ENCODE data around the gene CRELD1.

DNA sequence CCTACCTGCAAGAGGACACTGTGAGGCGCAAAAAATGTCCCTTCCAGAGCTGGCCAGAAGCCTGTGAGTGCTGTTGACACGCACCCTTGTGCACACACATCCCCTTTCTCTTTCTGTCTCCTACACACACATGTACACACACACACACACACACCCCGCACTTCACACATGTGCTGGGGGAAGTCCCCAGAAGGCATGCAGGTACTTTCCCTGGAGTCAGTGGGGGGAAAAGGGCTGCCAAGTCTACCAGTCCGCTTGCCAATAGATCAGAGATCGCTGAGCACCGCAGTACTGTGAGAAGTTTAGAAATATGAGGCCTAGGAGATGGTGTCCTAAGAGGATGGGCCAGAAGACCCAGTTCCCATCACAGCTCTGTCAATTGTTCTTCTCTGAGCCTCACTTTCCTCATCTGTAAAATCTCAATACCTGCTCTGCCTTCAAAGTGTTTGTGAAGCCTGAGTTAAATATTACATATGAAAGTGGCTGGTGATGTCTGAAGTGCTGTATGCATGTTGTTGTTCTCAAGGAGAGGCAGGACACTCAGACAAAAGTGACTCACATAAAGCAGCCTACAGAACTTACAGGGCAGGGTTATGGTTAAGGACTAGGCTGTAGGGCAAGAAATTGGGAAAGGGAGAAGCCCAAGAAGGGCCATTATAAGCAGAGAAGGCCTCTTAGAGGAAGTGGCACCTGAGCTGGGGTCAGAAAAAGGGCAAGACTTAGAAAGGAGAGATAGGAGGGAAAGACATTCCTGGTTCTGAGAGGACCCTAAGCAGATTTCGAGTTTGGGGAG is 24.2 kb upstream of the CRELD1 start:
- TF ChIP-seq, protein P1, sequence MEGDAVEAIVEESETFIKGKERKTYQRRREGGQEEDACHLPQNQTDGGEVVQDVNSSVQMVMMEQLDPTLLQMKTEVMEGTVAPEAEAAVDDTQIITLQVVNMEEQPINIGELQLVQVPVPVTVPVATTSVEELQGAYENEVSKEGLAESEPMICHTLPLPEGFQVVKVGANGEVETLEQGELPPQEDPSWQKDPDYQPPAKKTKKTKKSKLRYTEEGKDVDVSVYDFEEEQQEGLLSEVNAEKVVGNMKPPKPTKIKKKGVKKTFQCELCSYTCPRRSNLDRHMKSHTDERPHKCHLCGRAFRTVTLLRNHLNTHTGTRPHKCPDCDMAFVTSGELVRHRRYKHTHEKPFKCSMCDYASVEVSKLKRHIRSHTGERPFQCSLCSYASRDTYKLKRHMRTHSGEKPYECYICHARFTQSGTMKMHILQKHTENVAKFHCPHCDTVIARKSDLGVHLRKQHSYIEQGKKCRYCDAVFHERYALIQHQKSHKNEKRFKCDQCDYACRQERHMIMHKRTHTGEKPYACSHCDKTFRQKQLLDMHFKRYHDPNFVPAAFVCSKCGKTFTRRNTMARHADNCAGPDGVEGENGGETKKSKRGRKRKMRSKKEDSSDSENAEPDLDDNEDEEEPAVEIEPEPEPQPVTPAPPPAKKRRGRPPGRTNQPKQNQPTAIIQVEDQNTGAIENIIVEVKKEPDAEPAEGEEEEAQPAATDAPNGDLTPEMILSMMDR (IDR thresholded peaks at IDR 0.05; ENCODE audit: low read depth, low read length, missing input control): no peak
- TF ChIP-seq, protein P2, sequence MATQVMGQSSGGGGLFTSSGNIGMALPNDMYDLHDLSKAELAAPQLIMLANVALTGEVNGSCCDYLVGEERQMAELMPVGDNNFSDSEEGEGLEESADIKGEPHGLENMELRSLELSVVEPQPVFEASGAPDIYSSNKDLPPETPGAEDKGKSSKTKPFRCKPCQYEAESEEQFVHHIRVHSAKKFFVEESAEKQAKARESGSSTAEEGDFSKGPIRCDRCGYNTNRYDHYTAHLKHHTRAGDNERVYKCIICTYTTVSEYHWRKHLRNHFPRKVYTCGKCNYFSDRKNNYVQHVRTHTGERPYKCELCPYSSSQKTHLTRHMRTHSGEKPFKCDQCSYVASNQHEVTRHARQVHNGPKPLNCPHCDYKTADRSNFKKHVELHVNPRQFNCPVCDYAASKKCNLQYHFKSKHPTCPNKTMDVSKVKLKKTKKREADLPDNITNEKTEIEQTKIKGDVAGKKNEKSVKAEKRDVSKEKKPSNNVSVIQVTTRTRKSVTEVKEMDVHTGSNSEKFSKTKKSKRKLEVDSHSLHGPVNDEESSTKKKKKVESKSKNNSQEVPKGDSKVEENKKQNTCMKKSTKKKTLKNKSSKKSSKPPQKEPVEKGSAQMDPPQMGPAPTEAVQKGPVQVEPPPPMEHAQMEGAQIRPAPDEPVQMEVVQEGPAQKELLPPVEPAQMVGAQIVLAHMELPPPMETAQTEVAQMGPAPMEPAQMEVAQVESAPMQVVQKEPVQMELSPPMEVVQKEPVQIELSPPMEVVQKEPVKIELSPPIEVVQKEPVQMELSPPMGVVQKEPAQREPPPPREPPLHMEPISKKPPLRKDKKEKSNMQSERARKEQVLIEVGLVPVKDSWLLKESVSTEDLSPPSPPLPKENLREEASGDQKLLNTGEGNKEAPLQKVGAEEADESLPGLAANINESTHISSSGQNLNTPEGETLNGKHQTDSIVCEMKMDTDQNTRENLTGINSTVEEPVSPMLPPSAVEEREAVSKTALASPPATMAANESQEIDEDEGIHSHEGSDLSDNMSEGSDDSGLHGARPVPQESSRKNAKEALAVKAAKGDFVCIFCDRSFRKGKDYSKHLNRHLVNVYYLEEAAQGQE (IDR thresholded peaks at IDR 0.05): no peak
- TF ChIP-seq, protein P3, sequence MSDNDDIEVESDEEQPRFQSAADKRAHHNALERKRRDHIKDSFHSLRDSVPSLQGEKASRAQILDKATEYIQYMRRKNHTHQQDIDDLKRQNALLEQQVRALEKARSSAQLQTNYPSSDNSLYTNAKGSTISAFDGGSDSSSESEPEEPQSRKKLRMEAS (IDR thresholded peaks at IDR 0.05): peak; percentile 68
- TF ChIP-seq, protein P4, sequence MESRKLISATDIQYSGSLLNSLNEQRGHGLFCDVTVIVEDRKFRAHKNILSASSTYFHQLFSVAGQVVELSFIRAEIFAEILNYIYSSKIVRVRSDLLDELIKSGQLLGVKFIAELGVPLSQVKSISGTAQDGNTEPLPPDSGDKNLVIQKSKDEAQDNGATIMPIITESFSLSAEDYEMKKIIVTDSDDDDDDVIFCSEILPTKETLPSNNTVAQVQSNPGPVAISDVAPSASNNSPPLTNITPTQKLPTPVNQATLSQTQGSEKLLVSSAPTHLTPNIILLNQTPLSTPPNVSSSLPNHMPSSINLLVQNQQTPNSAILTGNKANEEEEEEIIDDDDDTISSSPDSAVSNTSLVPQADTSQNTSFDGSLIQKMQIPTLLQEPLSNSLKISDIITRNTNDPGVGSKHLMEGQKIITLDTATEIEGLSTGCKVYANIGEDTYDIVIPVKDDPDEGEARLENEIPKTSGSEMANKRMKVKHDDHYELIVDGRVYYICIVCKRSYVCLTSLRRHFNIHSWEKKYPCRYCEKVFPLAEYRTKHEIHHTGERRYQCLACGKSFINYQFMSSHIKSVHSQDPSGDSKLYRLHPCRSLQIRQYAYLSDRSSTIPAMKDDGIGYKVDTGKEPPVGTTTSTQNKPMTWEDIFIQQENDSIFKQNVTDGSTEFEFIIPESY (IDR thresholded peaks at IDR 0.05): no peak
- TF ChIP-seq, protein P5, sequence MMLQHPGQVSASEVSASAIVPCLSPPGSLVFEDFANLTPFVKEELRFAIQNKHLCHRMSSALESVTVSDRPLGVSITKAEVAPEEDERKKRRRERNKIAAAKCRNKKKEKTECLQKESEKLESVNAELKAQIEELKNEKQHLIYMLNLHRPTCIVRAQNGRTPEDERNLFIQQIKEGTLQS (IDR thresholded peaks at IDR 0.05): no peak
- peak; percentile 32 for TF ChIP-seq FOXA1 (IDR thresholded peaks at IDR 0.05)

Data from liver (tissue), 3 donors.